Measurements from ENCODE around the gene PARK7. TPM values are rescaled to one million over a fixed set of nuclear protein-coding genes. Genes with fewer than 3 reads are reported as not detected.

Gene PARK7
- total and polyA plus RNA-seq, 4 donors, result 178 to 435 (median 375) TPM

- Histone ChIP-seq H3K4me1 (ENCODE audit: control insufficient read depth, insufficient read depth, low read length) (no peaks in the 10 kb centered on the region), H3K27ac (ENCODE audit: low read depth, low read length) (no peak overlapping the region), H3K9me3 (ENCODE audit: control insufficient read depth, insufficient read depth, low read length) (no peaks in the 10 kb centered on the region), H3K27me3 (ENCODE audit: control insufficient read depth, insufficient read depth, low read length) (no peaks in the 10 kb centered on the region), H3K4me3 (ENCODE audit: low read depth, low read length) (no peak overlapping the region), H3K36me3 (ENCODE audit: control insufficient read depth, insufficient read depth, low read length) (peaks cover 37% of the 10 kb centered on the region)
- WGBS (ENCODE audit: insufficient coverage), result 100% methylated on average over 1 of the region's 1 CpG
- no peak for DNase-seq (ENCODE audit: low read depth in 4 of 6, low spot score in 6 of 6)
Measured at GRCh38 chr1:7988576-7988975, 27.1 kb downstream of the PARK7 start.

- H3K9me3 ChIP-seq (ENCODE audit: control insufficient read depth, insufficient read depth, low read length), result no peaks in the 10 kb centered on the region
- H3K27ac ChIP-seq (ENCODE audit: low read depth, low read length), result no peak overlapping the region
- peak in 1 of 6 donors; percentile 26 for DNase-seq (ENCODE audit: low read depth in 4 of 6, low spot score in 6 of 6)
- no peaks in the 10 kb centered on the region for H3K4me1 ChIP-seq (ENCODE audit: control insufficient read depth, insufficient read depth, low read length)
- no peaks in the 10 kb centered on the region for H3K27me3 ChIP-seq (ENCODE audit: control insufficient read depth, insufficient read depth, low read length)
- 100% methylated on average over 1 of the region's 2 CpGs for WGBS (ENCODE audit: insufficient coverage)
- peaks cover 28% of the 10 kb centered on the region for H3K36me3 ChIP-seq (ENCODE audit: control insufficient read depth, insufficient read depth, low read length)
- H3K4me3 ChIP-seq (ENCODE audit: low read depth, low read length), result no peak overlapping the region
Measured at GRCh38 chr1:7989762-7990428, 28.4 kb downstream of the PARK7 start.

GRCh38 chr1:7991504-7992440 lies 30.3 kb downstream of the PARK7 start:
- Histone ChIP-seq H3K9me3 (ENCODE audit: control insufficient read depth, insufficient read depth, low read length) (no peaks in the 10 kb centered on the region), H3K4me3 (ENCODE audit: low read depth, low read length) (no peak overlapping the region), H3K36me3 (ENCODE audit: control insufficient read depth, insufficient read depth, low read length) (peaks cover 16% of the 10 kb centered on the region), H3K27me3 (ENCODE audit: control insufficient read depth, insufficient read depth, low read length) (no peaks in the 10 kb centered on the region), H3K27ac (ENCODE audit: low read depth, low read length) (no peak overlapping the region), H3K4me1 (ENCODE audit: control insufficient read depth, insufficient read depth, low read length) (no peaks in the 10 kb centered on the region)
- no peak for DNase-seq (ENCODE audit: low read depth in 4 of 6, low spot score in 6 of 6)
- 75% methylated on average over 9 of the region's 18 CpGs for WGBS (ENCODE audit: insufficient coverage)

DNA sequence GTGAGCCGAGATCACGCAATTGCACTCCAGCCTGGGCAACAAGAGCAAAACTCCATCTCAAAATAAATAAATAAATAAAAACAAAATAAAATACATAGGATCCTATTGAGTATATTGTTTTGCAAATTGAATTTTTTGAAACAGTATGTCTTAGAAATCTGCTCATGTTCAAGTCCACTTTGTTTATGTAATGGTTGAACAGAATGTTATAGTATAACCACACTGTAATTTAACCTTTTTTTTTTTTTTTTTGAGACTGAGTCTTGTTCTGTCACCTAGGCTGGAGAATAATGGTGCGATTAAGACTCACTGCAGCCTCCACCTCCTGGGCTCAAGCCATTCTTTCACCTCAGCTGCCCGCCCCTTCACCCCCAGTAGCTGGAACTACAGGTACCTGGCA lies 31.4 kb downstream of the PARK7 start:
- Histone ChIP-seq H3K27ac (ENCODE audit: low read depth, low read length) (no peak overlapping the region), H3K4me1 (ENCODE audit: control insufficient read depth, insufficient read depth, low read length) (no peaks in the 10 kb centered on the region), H3K9me3 (ENCODE audit: control insufficient read depth, insufficient read depth, low read length) (no peaks in the 10 kb centered on the region), H3K4me3 (ENCODE audit: low read depth, low read length) (no peak overlapping the region), H3K27me3 (ENCODE audit: control insufficient read depth, insufficient read depth, low read length) (no peaks in the 10 kb centered on the region), H3K36me3 (ENCODE audit: control insufficient read depth, insufficient read depth, low read length) (peaks cover 6% of the 10 kb centered on the region)
- no CpG with 5 or more reads among the region's 4 CpGs for whole genome bisulfite sequencing (ENCODE audit: insufficient coverage)
- DNase-seq (ENCODE audit: low read depth in 4 of 6, low spot score in 6 of 6), result no peak

- Histone ChIP-seq H3K4me3 (ENCODE audit: low read depth, low read length) (no peak overlapping the region), H3K27me3 (ENCODE audit: control insufficient read depth, insufficient read depth, low read length) (no peaks in the 10 kb centered on the region), H3K9me3 (ENCODE audit: control insufficient read depth, insufficient read depth, low read length) (no peaks in the 10 kb centered on the region), H3K27ac (ENCODE audit: low read depth, low read length) (no peak overlapping the region), H3K36me3 (ENCODE audit: control insufficient read depth, insufficient read depth, low read length) (peaks cover 6% of the 10 kb centered on the region), H3K4me1 (ENCODE audit: control insufficient read depth, insufficient read depth, low read length) (no peaks in the 10 kb centered on the region)
- WGBS (ENCODE audit: insufficient coverage), result 93% methylated on average over 13 of the region's 19 CpGs
- DNase-seq (ENCODE audit: low read depth in 4 of 6, low spot score in 6 of 6), result no peak
Measured at GRCh38 chr1:7993593-7994479, 32.3 kb downstream of the PARK7 start.

DNA sequence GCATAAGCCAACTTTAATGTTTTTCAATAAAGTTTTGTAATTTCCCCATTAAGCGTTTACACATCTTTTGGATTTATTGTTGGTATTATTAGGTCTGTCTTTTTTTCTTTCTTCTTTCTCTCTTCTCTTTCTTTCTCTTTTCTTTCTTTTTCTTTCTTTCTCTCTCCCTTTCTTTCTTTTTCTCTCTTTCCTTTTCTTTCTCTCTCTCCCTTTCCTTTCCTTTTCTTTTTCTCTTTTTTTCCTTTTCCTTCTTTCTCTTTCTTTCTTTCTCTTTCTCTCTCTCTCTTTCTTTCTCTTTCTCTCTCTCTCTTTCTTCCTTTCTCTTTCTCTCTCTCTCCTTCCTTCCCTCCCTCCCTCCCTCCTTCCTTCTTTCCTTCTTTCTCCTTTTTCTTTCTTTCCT lies 33.3 kb downstream of the PARK7 start:
- peaks cover 6% of the 10 kb centered on the region for H3K36me3 ChIP-seq (ENCODE audit: control insufficient read depth, insufficient read depth, low read length)
- whole genome bisulfite sequencing (ENCODE audit: insufficient coverage), result no CpG with 5 or more reads among the region's 1 CpG
- no peak overlapping the region for H3K27ac ChIP-seq (ENCODE audit: low read depth, low read length)
- no peak for DNase-seq (ENCODE audit: low read depth in 4 of 6, low spot score in 6 of 6)
- H3K4me3 ChIP-seq (ENCODE audit: low read depth, low read length), result no peak overlapping the region
- H3K4me1 ChIP-seq (ENCODE audit: control insufficient read depth, insufficient read depth, low read length), result no peaks in the 10 kb centered on the region
- H3K27me3 ChIP-seq (ENCODE audit: control insufficient read depth, insufficient read depth, low read length), result no peaks in the 10 kb centered on the region
- H3K9me3 ChIP-seq (ENCODE audit: control insufficient read depth, insufficient read depth, low read length), result no peaks in the 10 kb centered on the region

GRCh38 chr1:7995437-7995836 lies 33.9 kb downstream of the PARK7 start:
- DNase-seq (ENCODE audit: low read depth in 4 of 6, low spot score in 6 of 6), result no peak
- Histone ChIP-seq H3K4me1 (ENCODE audit: control insufficient read depth, insufficient read depth, low read length) (no peaks in the 10 kb centered on the region), H3K4me3 (ENCODE audit: low read depth, low read length) (no peak overlapping the region), H3K36me3 (ENCODE audit: control insufficient read depth, insufficient read depth, low read length) (peaks cover 1% of the 10 kb centered on the region), H3K9me3 (ENCODE audit: control insufficient read depth, insufficient read depth, low read length) (no peaks in the 10 kb centered on the region), H3K27ac (ENCODE audit: low read depth, low read length) (no peak overlapping the region), H3K27me3 (ENCODE audit: control insufficient read depth, insufficient read depth, low read length) (no peaks in the 10 kb centered on the region)
- WGBS (ENCODE audit: insufficient coverage), result no CpG with 5 or more reads among the region's 5 CpGs

DNA sequence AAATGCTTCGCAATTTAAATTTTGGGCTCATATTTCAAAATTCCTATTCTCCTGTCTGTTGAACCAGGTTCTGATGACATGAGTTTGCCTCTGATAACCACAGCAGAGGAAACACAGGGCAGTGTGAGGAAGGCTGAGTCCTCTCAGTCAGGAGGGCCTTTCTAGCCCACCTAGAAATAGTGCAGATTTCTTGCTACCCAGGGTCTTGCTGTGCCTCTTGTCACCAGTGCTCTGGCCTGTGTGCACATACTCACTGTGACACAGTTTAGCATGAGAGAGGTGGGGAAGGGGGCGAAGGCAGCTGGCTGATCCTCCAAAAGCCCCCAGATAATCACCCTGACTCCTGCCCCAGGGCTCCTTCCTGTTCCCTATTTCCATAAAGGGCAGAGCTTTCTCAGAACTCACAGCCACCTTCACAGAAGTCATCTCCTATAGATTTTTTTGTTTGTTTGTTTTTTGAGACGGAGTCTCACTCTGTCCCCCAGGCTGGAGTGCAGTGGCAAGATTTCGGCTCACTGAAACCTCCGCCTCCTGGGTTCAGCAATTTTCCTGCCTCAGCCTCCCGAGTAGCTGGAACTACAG lies 40.9 kb downstream of the PARK7 start:
- no peaks in the 10 kb centered on the region for H3K9me3 ChIP-seq (ENCODE audit: control insufficient read depth, insufficient read depth, low read length)
- DNase-seq (ENCODE audit: low read depth in 4 of 6, low spot score in 6 of 6), result no peak
- WGBS (ENCODE audit: insufficient coverage), result 100% methylated on average over 1 of the region's 6 CpGs
- no peak overlapping the region for H3K4me3 ChIP-seq (ENCODE audit: low read depth, low read length)
- peaks cover 17% of the 10 kb centered on the region for H3K4me1 ChIP-seq (ENCODE audit: control insufficient read depth, insufficient read depth, low read length)
- H3K27ac ChIP-seq (ENCODE audit: low read depth, low read length), result no peak overlapping the region
- no peaks in the 10 kb centered on the region for H3K27me3 ChIP-seq (ENCODE audit: control insufficient read depth, insufficient read depth, low read length)
- H3K36me3 ChIP-seq (ENCODE audit: control insufficient read depth, insufficient read depth, low read length), result no peaks in the 10 kb centered on the region

DNA sequence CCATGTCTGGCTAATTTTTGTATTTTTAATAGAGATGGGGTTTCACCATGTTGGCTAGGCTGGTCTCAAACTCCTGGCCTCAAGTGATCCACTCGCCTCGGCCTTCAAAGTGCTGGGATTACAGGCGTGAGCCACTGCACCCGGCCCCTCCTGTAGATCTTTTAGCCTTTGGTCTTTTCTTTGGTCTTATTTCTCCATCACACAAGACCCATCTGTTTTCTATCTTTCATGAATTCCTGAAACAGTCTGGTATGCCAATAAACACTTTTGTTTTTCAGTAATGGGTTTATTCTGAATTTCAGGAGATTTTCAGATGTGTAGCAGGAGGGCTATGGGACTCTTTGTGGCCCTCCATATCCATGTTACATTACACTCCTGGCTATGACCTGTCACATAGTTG lies 41.4 kb downstream of the PARK7 start:
- Histone ChIP-seq H3K27me3 (ENCODE audit: control insufficient read depth, insufficient read depth, low read length) (no peaks in the 10 kb centered on the region), H3K36me3 (ENCODE audit: control insufficient read depth, insufficient read depth, low read length) (no peaks in the 10 kb centered on the region), H3K4me1 (ENCODE audit: control insufficient read depth, insufficient read depth, low read length) (peaks cover 17% of the 10 kb centered on the region), H3K4me3 (ENCODE audit: low read depth, low read length) (no peak overlapping the region), H3K27ac (ENCODE audit: low read depth, low read length) (no peak overlapping the region), H3K9me3 (ENCODE audit: control insufficient read depth, insufficient read depth, low read length) (no peaks in the 10 kb centered on the region)
- no peak for DNase-seq (ENCODE audit: low read depth in 4 of 6, low spot score in 6 of 6)
- WGBS (ENCODE audit: insufficient coverage), result 94% methylated on average over 4 of the region's 4 CpGs

Data from spinal cord (tissue), 10 donors.